BE2C (cell line): ENCODE measurements around the gene CAPN14.

Experiments used
- DNase-seq: peaks from one replicate; pipeline ENCODE4 v3.0.0-alpha.2; 2020
- H3K27me3 ChIP-seq: fragments of 250-450 bp; sonication (Bioruptor Pico); 2 replicates; pipeline ENCODE4 v1.5.1; 2020; ENCODE audit warnings: mild to moderate bottlenecking
- H3K36me3 ChIP-seq: fragments of 250-450 bp; sonication (Bioruptor Pico); 2 replicates; pipeline ENCODE4 v1.5.1; 2020; ENCODE audit warnings: mild to moderate bottlenecking
- H3K4me1 ChIP-seq: fragments of 250-450 bp; sonication (Bioruptor Pico); 2 replicates; pipeline ENCODE4 v1.5.1; 2020
- H3K4me3 ChIP-seq: 2 replicates; pipeline ENCODE4 v1.5.1; 2011; ENCODE audit warnings: low read depth, low read length
- H3K9me3 ChIP-seq: fragments of 250-450 bp; sonication (Bioruptor Pico); 2 replicates; pipeline ENCODE4 v1.5.1; 2020
- CTCF ChIP-seq: IDR thresholded peaks from 2 replicates; pipeline ENCODE4 v1.5.1; 2012; ENCODE audit warnings: mild to moderate bottlenecking, low read depth, low read length

CAPN14 gene

GRCh38 chr2:31259075-31259474, 41.8 kb upstream of the CAPN14 start:
- no peaks in the 10 kb centered on the region for H3K36me3 ChIP-seq
- H3K9me3 ChIP-seq: no peaks in the 10 kb centered on the region
- no peak for DNase-seq
- TF ChIP-seq CTCF: no peak
- H3K4me3 ChIP-seq: no peak overlapping the region
- H3K27me3 ChIP-seq: no peaks in the 10 kb centered on the region
- H3K4me1 ChIP-seq: no peaks in the 10 kb centered on the region

DNA sequence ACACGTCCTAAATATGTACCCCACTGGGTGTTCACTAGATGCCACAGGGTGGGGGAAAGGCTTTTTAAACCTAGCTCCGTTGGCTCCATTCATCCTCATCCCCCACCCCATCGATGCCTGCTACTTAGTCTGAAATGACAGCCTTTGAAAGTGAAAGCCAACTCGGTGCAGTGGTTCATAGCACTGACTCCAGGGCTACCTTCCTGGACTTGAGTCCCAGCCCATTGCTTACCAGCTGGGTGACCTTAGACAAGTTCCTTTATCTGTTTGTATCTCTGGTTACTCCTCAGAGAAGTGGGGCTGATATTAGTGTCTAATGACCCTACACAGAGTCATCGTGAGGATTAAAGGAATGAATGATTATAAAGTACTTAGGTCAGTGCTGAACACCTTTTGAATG, 41.0 kb upstream of the CAPN14 start:
- H3K9me3 ChIP-seq: no peaks in the 10 kb centered on the region
- H3K4me1 ChIP-seq: no peaks in the 10 kb centered on the region
- no peaks in the 10 kb centered on the region for H3K27me3 ChIP-seq
- H3K36me3 ChIP-seq: no peaks in the 10 kb centered on the region
- no peak overlapping the region for H3K4me3 ChIP-seq
- no peak for TF ChIP-seq CTCF
- DNase-seq: no peak

GRCh38 chr2:31256611-31257382, 39.5 kb upstream of the CAPN14 start:
- no peak overlapping the region for H3K4me3 ChIP-seq
- no peak for TF ChIP-seq CTCF

GRCh38 chr2:31255911-31256571, 38.7 kb upstream of the CAPN14 start:
- DNase-seq: no peak
- H3K9me3 ChIP-seq: no peaks in the 10 kb centered on the region
- no peaks in the 10 kb centered on the region for H3K27me3 ChIP-seq
- no peak overlapping the region for H3K4me3 ChIP-seq
- H3K4me1 ChIP-seq: no peaks in the 10 kb centered on the region
- TF ChIP-seq CTCF: no peak
- no peaks in the 10 kb centered on the region for H3K36me3 ChIP-seq

More at GRCh38 chr2:31256611-31257382, 39.5 kb upstream of the CAPN14 start:
- Histone ChIP-seq H3K27me3 (no peaks in the 10 kb centered on the region), H3K36me3 (no peaks in the 10 kb centered on the region), H3K9me3 (no peaks in the 10 kb centered on the region), H3K4me1 (no peaks in the 10 kb centered on the region)
- no peak for DNase-seq

- DNase-seq: no peak
- no peaks in the 10 kb centered on the region for H3K4me1 ChIP-seq
- no peak for TF ChIP-seq CTCF
- no peak overlapping the region for H3K4me3 ChIP-seq
- no peaks in the 10 kb centered on the region for H3K9me3 ChIP-seq
- no peaks in the 10 kb centered on the region for H3K36me3 ChIP-seq
- H3K27me3 ChIP-seq: no peaks in the 10 kb centered on the region
Measured at GRCh38 chr2:31254237-31255203, 37.2 kb upstream of the CAPN14 start.
